ENCODE results near the gene RFX8.

DNA sequence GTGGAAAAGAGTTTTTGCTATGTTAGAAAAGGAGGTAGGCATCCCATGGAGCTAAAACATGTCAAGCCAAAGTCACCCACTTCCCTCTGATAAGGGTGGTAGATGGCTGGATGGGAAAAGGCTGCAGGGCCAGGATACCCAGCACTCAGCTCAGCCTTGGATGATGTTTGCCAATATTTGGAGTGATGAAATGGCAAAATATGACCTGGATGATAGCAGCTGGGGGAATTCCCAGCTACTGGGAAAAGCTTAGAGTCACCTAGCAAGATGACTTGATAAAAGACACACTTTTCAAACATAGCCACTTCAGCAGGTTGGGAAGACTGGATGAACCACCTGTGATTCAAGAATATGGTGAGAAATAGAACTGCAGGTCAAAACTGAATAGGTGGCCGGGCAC lies 10.1 kb downstream of the RFX8 start:
- no peak for TF ChIP-seq CTCF (conservative IDR thresholded peaks at IDR 0.05; ENCODE audit: low read depth, low read length)
- TF ChIP-seq EZH2 (IDR thresholded peaks at IDR 0.05; ENCODE audit: borderline replicate concordance, low read depth, low read length, poor library complexity, severe bottlenecking), result no peak

Measured in A673 (cell line).